K562 (cell line): ENCODE data around the gene DIAPH3. TPM values are rescaled to one million over a fixed set of nuclear protein-coding genes. Genes with fewer than 3 reads are reported as not detected.

Source experiments
- EHMT2 ChIP-seq: fragments of 450-650 bp; IDR thresholded peaks from 2 replicates; pipeline ENCODE4 v1.6.1; 2018; ENCODE audit warnings: antibody characterized with exemption
- ESRRA ChIP-seq: fragments of 450-650 bp; IDR thresholded peaks from 2 replicates; pipeline ENCODE4 v1.6.1; 2014; ENCODE audit warnings: low read depth, mild to moderate bottlenecking, moderate library complexity, borderline replicate concordance
- FOXP1 ChIP-seq: sonication (generic); formaldehyde crosslinking; IDR thresholded peaks from 2 replicates; pipeline ENCODE4 v1.8.0; 2022; ENCODE audit warnings: mild to moderate bottlenecking, missing genetic modification reagents
- HDAC1 ChIP-seq, 2 experiments: fragments of 450-650 bp; IDR thresholded peaks; 2 replicates each; pipeline ENCODE4 v1.6.1; 2016 to 2017; ENCODE audit warnings: inconsistent platforms in 1 of 2, mild to moderate bottlenecking in 1 of 2, moderate library complexity in 1 of 2
- HINFP ChIP-seq: fragments of 450-650 bp; conservative IDR thresholded peaks from 2 replicates; pipeline ENCODE4 v1.6.1; 2016; ENCODE audit warnings: missing genetic modification characterization, low read depth, mild to moderate bottlenecking, control low read depth, missing compliant biosample characterization
- HMG20B ChIP-seq: fragments of 250-450 bp; sonication (Bioruptor Pico); IDR thresholded peaks from 2 replicates; pipeline ENCODE4 v1.5.0; 2021; ENCODE audit warnings: mild to moderate bottlenecking
- MAFK ChIP-seq: IDR thresholded peaks from 2 replicates; pipeline ENCODE4 v1.6.1; 2011; ENCODE audit warnings: low read length, improper control_type of control experiment
- MTA3 ChIP-seq: fragments of 450-650 bp; formaldehyde crosslinking; IDR thresholded peaks from 2 replicates; pipeline ENCODE4 v1.6.1; 2017; ENCODE audit warnings: mild to moderate bottlenecking, borderline replicate concordance
- PHF21A ChIP-seq: fragments of 450-650 bp; IDR thresholded peaks from 2 replicates; pipeline ENCODE4 v1.6.1; 2017; ENCODE audit warnings: low read depth, borderline replicate concordance
- RAD21 ChIP-seq, 2 experiments: fragments of 250-450 bp in 1 of 2; fragments of 450-650 bp in 1 of 2; sonication (Bioruptor Pico) in 1 of 2; formaldehyde crosslinking in 1 of 2; IDR thresholded peaks in 1 of 2; conservative IDR thresholded peaks in 1 of 2; 2 replicates each; pipeline versions ENCODE4 v1.4.0 to v1.8.0; 2020 to 2022; ENCODE audit warnings: mild to moderate bottlenecking in 2 of 2, moderate library complexity in 1 of 2
- SRSF1 ChIP-seq: fragments of 200-400 bp; formaldehyde crosslinking; IDR thresholded peaks from 2 replicates; pipeline ENCODE4 v1.6.1; 2017; ENCODE audit warnings: mild to moderate bottlenecking, low read depth, low read length, moderate library complexity
- TBL1XR1 ChIP-seq, 2 experiments: IDR thresholded peaks; 2 replicates each; pipeline ENCODE4 v1.6.1; 2012; ENCODE audit warnings: improper control_type of control experiment in 2 of 2, low read length in 2 of 2, mild to moderate bottlenecking in 1 of 2
- THAP7 ChIP-seq: fragments of 250-450 bp; sonication (Bioruptor Pico); IDR thresholded peaks from 2 replicates; pipeline ENCODE4 v1.5.0; 2021
- ZFP91 ChIP-seq: sonication (generic); formaldehyde crosslinking; IDR thresholded peaks from 2 replicates; pipeline ENCODE4 v1.8.0; 2022; ENCODE audit warnings: mild to moderate bottlenecking, missing genetic modification reagents
- ZNF586 ChIP-seq: fragments of 450-650 bp; formaldehyde crosslinking; conservative IDR thresholded peaks from 2 replicates; pipeline ENCODE4 v1.4.0; 2020; ENCODE audit warnings: mild to moderate bottlenecking, moderate library complexity
- ZNF707 ChIP-seq: fragments of 250-450 bp; sonication (Bioruptor Pico); conservative IDR thresholded peaks from 2 replicates; pipeline ENCODE4 v1.8.0; 2022; ENCODE audit warnings: inconsistent platforms, mild to moderate bottlenecking, moderate library complexity
- ZNF780A ChIP-seq: fragments of 250-450 bp; sonication (Bioruptor Pico); IDR thresholded peaks from 2 replicates; pipeline ENCODE4 v1.5.0; 2021; ENCODE audit warnings: mild to moderate bottlenecking
- polyA plus RNA-seq, 8 experiments: library from polyadenylated mRNA; depleted of rRNA in 4 of 8; stranded (reverse) in 5 of 8; unstranded in 3 of 8; fragments of >200 nt; fragmentation: Nextera tagmentation in 2 of 8; fragmentation: Illumina TruSeq in 1 of 8; extraction: Ambion mirVana in 2 of 8; extraction: Trizol in 1 of 8; gene quantifications; 2 replicates each; pipeline versions ENCODE4 v1.2.1 to v1.2.3, GENCODE V29; 2011 to 2014; ENCODE audit warnings: inconsistent platforms in 1 of 8, missing spikeins in 1 of 8
- total RNA-seq, 7 experiments: library from RNA; depleted of rRNA in 6 of 7; stranded (reverse); fragments of >200 nt in 6 of 7; fragmentation: Illumina TruSeq in 2 of 7; extraction: Trizol in 2 of 7; gene quantifications; 2 replicates each; pipeline versions ENCODE4 v1.2.1 to v1.2.3, GENCODE V29; 2011 to 2021; ENCODE audit warnings: low replicate concordance in 1 of 7
- TF ChIP-seq, protein P1 (sequence below): sonication (generic); formaldehyde crosslinking; IDR thresholded peaks from 2 replicates; pipeline ENCODE4 v1.9.0; 2022; ENCODE audit warnings: mild to moderate bottlenecking, missing genetic modification reagents
- TF ChIP-seq, protein P2 (sequence below), 3 experiments: fragments of 200-800 bp in 1 of 3; fragments of 250-450 bp in 1 of 3; fragments of 450-650 bp in 1 of 3; sonication (Bioruptor Pico) in 1 of 3; sonication (Bioruptor generic) in 1 of 3; formaldehyde crosslinking in 1 of 3; IDR thresholded peaks; 2 replicates each; pipeline versions ENCODE4 v1.6.1 to v1.8.0; 2016 to 2022; ENCODE audit warnings: mild to moderate bottlenecking in 2 of 3, missing genetic modification characterization in 2 of 3, missing compliant biosample characterization in 1 of 3, moderate library complexity in 1 of 3

The DIAPH3 gene
- total and polyA plus RNA-seq, 9 of the 15 experiments (the other 6 are each of a cell fraction or from before 2014, with no cell fraction given), result 9.0 to 18.7 (median 14.7) TPM

- TF ChIP-seq MAFK (no peak), TBL1XR1 (IDR thresholded peaks at IDR 0.05; ENCODE audit: low read length in 2 of 2) (0 out of 4 replicates have a peak, but pooled peaks of 1 of the 2 experiments have one; percentile 36), PHF21A (0 out of 2 replicates have a peak, but pooled peaks have one; percentile 9), THAP7 (CRISPR knock-in tag) (no peak), FOXP1 (no peak), EHMT2 (no peak), HINFP (no peak), ZFP91 (CRISPR knock-in tag) (no peak), ZNF707 (CRISPR knock-in tag) (no peak), HDAC1 (IDR thresholded peaks at IDR 0.05) (peak in 1 of 2 experiments; percentile 93; a peak in 2 of 4 replicates), HMG20B (CRISPR knock-in tag) (no peak), ZNF780A (CRISPR knock-in tag) (no peak), ZNF586 (CRISPR knock-in tag) (no peak), MTA3 (peak; percentile 58; the same call in 1 of the 2 replicates), RAD21 (CRISPR knock-in tag; conservative IDR thresholded peaks at IDR 0.05 in 1 of 2, IDR thresholded peaks at IDR 0.05 in 1 of 2) (no peak), SRSF1 (no peak), ESRRA (peak; percentile 28; the same call in 1 of the 2 replicates)
- TF ChIP-seq, protein P1, sequence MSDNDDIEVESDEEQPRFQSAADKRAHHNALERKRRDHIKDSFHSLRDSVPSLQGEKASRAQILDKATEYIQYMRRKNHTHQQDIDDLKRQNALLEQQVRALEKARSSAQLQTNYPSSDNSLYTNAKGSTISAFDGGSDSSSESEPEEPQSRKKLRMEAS (CRISPR knock-in tag), result 0 out of 2 replicates have a peak, but pooled peaks have one; percentile 34
- TF ChIP-seq, protein P2, sequence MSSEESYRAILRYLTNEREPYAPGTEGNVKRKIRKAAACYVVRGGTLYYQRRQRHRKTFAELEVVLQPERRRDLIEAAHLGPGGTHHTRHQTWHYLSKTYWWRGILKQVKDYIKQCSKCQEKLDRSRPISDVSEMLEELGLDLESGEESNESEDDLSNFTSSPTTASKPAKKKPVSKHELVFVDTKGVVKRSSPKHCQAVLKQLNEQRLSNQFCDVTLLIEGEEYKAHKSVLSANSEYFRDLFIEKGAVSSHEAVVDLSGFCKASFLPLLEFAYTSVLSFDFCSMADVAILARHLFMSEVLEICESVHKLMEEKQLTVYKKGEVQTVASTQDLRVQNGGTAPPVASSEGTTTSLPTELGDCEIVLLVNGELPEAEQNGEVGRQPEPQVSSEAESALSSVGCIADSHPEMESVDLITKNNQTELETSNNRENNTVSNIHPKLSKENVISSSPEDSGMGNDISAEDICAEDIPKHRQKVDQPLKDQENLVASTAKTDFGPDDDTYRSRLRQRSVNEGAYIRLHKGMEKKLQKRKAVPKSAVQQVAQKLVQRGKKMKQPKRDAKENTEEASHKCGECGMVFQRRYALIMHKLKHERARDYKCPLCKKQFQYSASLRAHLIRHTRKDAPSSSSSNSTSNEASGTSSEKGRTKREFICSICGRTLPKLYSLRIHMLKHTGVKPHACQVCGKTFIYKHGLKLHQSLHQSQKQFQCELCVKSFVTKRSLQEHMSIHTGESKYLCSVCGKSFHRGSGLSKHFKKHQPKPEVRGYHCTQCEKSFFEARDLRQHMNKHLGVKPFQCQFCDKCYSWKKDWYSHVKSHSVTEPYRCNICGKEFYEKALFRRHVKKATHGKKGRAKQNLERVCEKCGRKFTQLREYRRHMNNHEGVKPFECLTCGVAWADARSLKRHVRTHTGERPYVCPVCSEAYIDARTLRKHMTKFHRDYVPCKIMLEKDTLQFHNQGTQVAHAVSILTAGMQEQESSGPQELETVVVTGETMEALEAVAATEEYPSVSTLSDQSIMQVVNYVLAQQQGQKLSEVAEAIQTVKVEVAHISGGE (CRISPR knock-in tag; IDR thresholded peaks at IDR 0.05), result peak in 2 of 3 experiments; percentile 32 to 69; a peak in 3 of 6 replicates
These were observed at the start of gene DIAPH3 (continued) for GRCh38 chr13:60163478-60164233.
